Adrenal gland (tissue), 12 donors: ENCODE measurements around the gene SLC15A5. TPM values are rescaled to one million over a fixed set of nuclear protein-coding genes. Genes with fewer than 3 reads are reported as not detected.

Experiments used
- DNase-seq, 7 donors: peaks; one replicate each; pipeline ENCODE4 v3.0.0-alpha.2; 2019 to 2020
- H3K27ac ChIP-seq, 5 donors: fragments of 200-600 bp; sonication (generic) in 4 of 5; 1 replicate in 3 of 5; 2 replicates in 2 of 5; pipeline versions ENCODE4 v1.5.1 to v1.8.0; 2016 to 2020; ENCODE audit warnings: mild to moderate bottlenecking in 1 of 5
- H3K27me3 ChIP-seq: fragments of 200-600 bp; 2 replicates; pipeline ENCODE4 v1.8.0; 2021
- H3K36me3 ChIP-seq, 2 donors: fragments of 200-600 bp; replicated peaks in 1 of 2; 1 replicate in 1 of 2; 2 replicates in 1 of 2; pipeline versions ENCODE4 v1.5.1 to v1.8.0; 2018 to 2022
- H3K4me1 ChIP-seq, 2 donors: fragments of 200-600 bp; replicated peaks in 1 of 2; 1 replicate in 1 of 2; 2 replicates in 1 of 2; pipeline versions ENCODE4 v1.5.1 to v1.8.0; 2018 to 2021
- H3K4me3 ChIP-seq, 4 donors: fragments of 200-600 bp; sonication (generic) in 3 of 4; one replicate each; pipeline ENCODE4 v1.5.1; 2016 to 2018
- H3K9me3 ChIP-seq, 3 donors: fragments of 200-600 bp; sonication (generic) in 1 of 3; replicated peaks in 1 of 3; 1 replicate in 2 of 3; 2 replicates in 1 of 3; pipeline versions ENCODE4 v1.5.1 to v1.8.0; 2016 to 2021
- POLR2A ChIP-seq, 2 donors: fragments of 450-650 bp; IDR thresholded peaks; one replicate each; pipeline ENCODE4 v1.6.1; 2017; ENCODE audit warnings: antibody characterized with exemption in 2 of 2, mild to moderate bottlenecking in 2 of 2, moderate library complexity in 1 of 2
- WGBS, 4 donors: extraction: QIAGEN DNeasy Blood & Tissue Kit in 2 of 4; methylation state at CpG; one replicate each; pipeline versions ENCODE4 v1.1.5 to v1.1.7; 2013 to 2017; 5-methylcytosine and 5-hydroxymethylcytosine counted together
- intact Hi-C, 2 donors: fragments of 100-400 bp; cut with DNase I; formaldehyde crosslinking; loops; one replicate each; pipeline versions ENCODE4 v1.14.1 to v1.15.0; 2022 to 2023
- polyA plus RNA-seq, 3 donors: library from polyadenylated mRNA; stranded (reverse); fragments of 200-250 nt in 2 of 3; fragments of 350-450 nt in 1 of 3; fragmentation: Illumina TruSeq in 1 of 3; extraction: RNeasy Lipid Tissue Mini Kit (QIAGEN cat#74804) in 1 of 3; gene quantifications; one replicate each; pipeline ENCODE4 v1.2.3, GENCODE V29; 2013 to 2014
- total RNA-seq, 9 donors: library from RNA; depleted of rRNA in 4 of 9; stranded (reverse); fragments of >200 nt in 4 of 9; fragments of 120-200 nt in 1 of 9; fragmentation: NEBNext Ultra II Directional in 1 of 9; extraction: Animal tissue kit (Norgen Biotek cat#: 25700) in 1 of 9; gene quantifications; one replicate each; pipeline versions ENCODE4 v1.1.0 to v1.2.4, GENCODE V29; 2013 to 2023
- TF ChIP-seq, protein P1 (sequence below), 6 experiments: fragments of 450-650 bp in 4 of 6; fragments of 200-600 bp in 2 of 6; sonication (generic) in 1 of 6; IDR thresholded peaks; 1 replicate in 5 of 6; 2 replicates in 1 of 6; pipeline versions ENCODE4 v1.5.1 to v1.8.0; 2016 to 2021; ENCODE audit warnings: antibody characterized with exemption in 6 of 6, mild to moderate bottlenecking in 2 of 6, moderate library complexity in 1 of 6
- donor health status: healthy with polysubstance abuse.
- donor health status: Bipolar disorder and iron deficiency.
- donor health status: DM: yes; HTN: yes; CAD: no.
- donor health status: DM: no; HTN: no; CAD: no.
- donor health status: DM: no; HTN: no; CAD: no.
- donor health status: DM: yes; HTN: yes; CAD: no.

Gene SLC15A5
- total and polyA plus RNA-seq, 12 donors, result not detected

- WGBS, 4 donors, result 67 to 73% (median 70%) methylated on average over 7 of the region's 7 CpGs
- Histone ChIP-seq H3K4me3 (no peak overlapping the region), H3K9me3 (no peaks in the 10 kb centered on the region), H3K27ac (no peak overlapping the region), H3K4me1 (no peaks in the 10 kb centered on the region), H3K36me3 (no peaks in the 10 kb centered on the region), H3K27me3 (no peaks in the 10 kb centered on the region)
- TF ChIP-seq, protein P1, sequence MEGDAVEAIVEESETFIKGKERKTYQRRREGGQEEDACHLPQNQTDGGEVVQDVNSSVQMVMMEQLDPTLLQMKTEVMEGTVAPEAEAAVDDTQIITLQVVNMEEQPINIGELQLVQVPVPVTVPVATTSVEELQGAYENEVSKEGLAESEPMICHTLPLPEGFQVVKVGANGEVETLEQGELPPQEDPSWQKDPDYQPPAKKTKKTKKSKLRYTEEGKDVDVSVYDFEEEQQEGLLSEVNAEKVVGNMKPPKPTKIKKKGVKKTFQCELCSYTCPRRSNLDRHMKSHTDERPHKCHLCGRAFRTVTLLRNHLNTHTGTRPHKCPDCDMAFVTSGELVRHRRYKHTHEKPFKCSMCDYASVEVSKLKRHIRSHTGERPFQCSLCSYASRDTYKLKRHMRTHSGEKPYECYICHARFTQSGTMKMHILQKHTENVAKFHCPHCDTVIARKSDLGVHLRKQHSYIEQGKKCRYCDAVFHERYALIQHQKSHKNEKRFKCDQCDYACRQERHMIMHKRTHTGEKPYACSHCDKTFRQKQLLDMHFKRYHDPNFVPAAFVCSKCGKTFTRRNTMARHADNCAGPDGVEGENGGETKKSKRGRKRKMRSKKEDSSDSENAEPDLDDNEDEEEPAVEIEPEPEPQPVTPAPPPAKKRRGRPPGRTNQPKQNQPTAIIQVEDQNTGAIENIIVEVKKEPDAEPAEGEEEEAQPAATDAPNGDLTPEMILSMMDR (IDR thresholded peaks at IDR 0.05), result no peak
- no peak for TF ChIP-seq POLR2A (IDR thresholded peaks at IDR 0.05)
- intact Hi-C loops, result no loop called here
- no peak for DNase-seq
Measured at GRCh38 chr12:16183541-16183940, 93.9 kb downstream of the SLC15A5 start.

GRCh38 chr12:16175840-16176239 is 101.6 kb downstream of the SLC15A5 start:
- H3K36me3 ChIP-seq, result no peaks in the 10 kb centered on the region
- TF ChIP-seq, protein P1 (IDR thresholded peaks at IDR 0.05), result no peak
- no peak for TF ChIP-seq POLR2A (IDR thresholded peaks at IDR 0.05)
- no peaks in the 10 kb centered on the region for H3K4me1 ChIP-seq
- 63 to 80% (median 75%) methylated on average over 3 of the region's 3 CpGs for WGBS, 4 donors
- H3K4me3 ChIP-seq, result no peak overlapping the region
- intact Hi-C loops, result no loop called here
- no peak overlapping the region for H3K27ac ChIP-seq
- no peak for DNase-seq
- H3K27me3 ChIP-seq, result no peaks in the 10 kb centered on the region
- no peaks in the 10 kb centered on the region for H3K9me3 ChIP-seq

- TF ChIP-seq, protein P1 (IDR thresholded peaks at IDR 0.05), result no peak
- H3K4me1 ChIP-seq, result no peaks in the 10 kb centered on the region
- H3K9me3 ChIP-seq, result no peaks in the 10 kb centered on the region
- H3K27me3 ChIP-seq, result no peaks in the 10 kb centered on the region
- DNase-seq, result no peak
- no peak overlapping the region for H3K4me3 ChIP-seq
- WGBS, 4 donors, result 84 to 92% (median 87%) methylated on average over 4 of the region's 4 CpGs
- no peak overlapping the region for H3K27ac ChIP-seq
- intact Hi-C loops, result no loop called here
- no peaks in the 10 kb centered on the region for H3K36me3 ChIP-seq
Measured at GRCh38 chr12:16174282-16174681, 103.2 kb downstream of the SLC15A5 start.

GRCh38 chr12:16171348-16171747 is 106.1 kb downstream of the SLC15A5 start:
- no peak for TF ChIP-seq POLR2A (IDR thresholded peaks at IDR 0.05)
- TF ChIP-seq, protein P1 (IDR thresholded peaks at IDR 0.05), result no peak
- Histone ChIP-seq H3K27ac (no peak overlapping the region), H3K27me3 (no peaks in the 10 kb centered on the region), H3K36me3 (no peaks in the 10 kb centered on the region), H3K4me3 (no peak overlapping the region), H3K9me3 (no peaks in the 10 kb centered on the region), H3K4me1 (no peaks in the 10 kb centered on the region)
- DNase-seq, result no peak
- intact Hi-C loops, result no loop called here
- 57 to 83% (median 74%) methylated on average over 2 of the region's 2 CpGs for WGBS, 4 donors
